KBM-7 (cell line): ENCODE measurements around the gene TNNT3.
"Not testable (repeated sequence)": the region's sequence is repeated elsewhere in the genome, so short reads cannot be mapped to it uniquely, and the experiment has no call there.

Source experiments
- DNase-seq: peaks from one replicate; pipeline ENCODE4 v3.0.0-alpha.2; 2015
- in situ Hi-C: fragments of 300-500 bp; cut with MboI; formaldehyde crosslinking; loops from 2 replicates; pipeline ENCODE4 v1.14.3; 2020; ENCODE audit warnings: low sequenced_read_pairs, low pct_unique_long_range_greater_than_20kb, mixed read lengths

The TNNT3 gene

DNA sequence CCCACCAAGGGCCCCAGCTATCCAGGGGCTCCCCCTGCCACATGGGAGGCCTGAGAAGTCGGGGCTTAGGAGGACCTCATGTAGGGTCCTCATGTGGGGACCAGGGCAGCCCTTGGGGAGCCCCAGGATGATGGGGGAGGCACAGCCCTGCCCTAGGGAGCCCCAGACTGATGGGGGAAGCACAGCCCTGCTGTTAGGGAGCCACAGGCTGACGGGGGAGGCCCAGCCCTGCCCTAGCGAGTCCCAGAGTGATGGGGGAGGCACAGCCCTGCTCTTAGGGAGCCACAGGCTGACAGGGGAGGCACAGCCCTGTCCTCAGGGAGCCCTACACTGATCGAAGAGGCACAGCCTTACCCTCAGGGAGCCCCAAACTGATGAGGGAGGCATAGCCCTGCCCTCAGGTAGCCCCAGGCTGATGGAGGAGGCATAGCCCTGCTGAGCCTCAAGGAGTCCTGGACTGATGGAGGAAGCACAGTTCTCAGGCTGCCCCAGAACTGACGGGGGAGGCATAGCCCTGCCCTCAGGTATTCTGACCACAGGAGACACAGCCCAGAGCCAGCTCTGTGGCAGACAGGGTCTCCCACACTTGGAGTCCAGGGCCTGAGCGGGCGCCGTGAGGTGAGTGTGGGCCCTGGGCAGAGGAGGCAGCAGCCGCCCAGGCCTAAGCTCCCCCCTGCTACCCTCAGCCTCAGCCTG is 38.6 kb upstream of the TNNT3 start:
- DNase-seq, result no peak
- in situ Hi-C loops, result no loop called here

DNA sequence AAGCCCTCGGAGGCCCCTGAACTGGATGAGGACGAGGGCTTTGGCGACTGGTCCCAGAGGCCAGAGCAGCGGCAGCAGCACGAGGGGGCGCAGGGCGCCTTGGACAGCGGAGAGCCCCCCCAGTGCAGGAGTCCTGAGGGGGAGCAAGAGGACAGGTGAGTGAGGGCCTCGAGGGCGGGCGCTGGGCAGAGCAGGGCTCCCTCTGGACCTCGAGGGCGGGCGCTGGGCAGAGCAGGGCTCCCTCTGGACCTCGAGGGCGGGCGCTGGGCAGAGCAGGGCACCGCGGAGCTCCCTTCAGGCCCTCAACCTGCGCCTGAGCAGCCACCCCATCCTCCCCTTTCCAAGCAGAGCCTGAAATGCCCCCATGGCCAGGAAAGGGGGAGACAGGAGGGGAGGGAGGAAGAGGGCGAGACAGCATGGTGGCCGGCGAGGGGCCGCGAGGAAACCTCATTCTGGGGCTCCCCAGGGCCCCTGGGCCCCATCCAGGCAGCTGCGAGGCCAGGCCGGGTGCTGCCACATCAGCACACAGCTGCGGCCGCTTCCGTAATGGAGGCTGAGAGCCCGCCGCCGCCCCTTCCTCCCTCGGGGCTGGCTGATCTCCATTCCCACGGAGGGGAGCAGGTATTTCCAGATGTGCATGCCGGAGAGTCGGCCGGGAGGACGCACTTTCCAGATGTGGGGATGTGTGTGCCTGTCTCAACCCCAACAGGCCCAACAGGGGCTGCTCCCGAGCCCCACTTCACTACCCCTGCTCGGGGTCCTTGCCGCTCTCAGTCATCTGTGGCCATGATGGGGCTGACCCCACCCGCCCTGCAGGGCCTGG is 37.9 kb upstream of the TNNT3 start:
- in situ Hi-C loops, result no loop called here
- no peak for DNase-seq

DNA sequence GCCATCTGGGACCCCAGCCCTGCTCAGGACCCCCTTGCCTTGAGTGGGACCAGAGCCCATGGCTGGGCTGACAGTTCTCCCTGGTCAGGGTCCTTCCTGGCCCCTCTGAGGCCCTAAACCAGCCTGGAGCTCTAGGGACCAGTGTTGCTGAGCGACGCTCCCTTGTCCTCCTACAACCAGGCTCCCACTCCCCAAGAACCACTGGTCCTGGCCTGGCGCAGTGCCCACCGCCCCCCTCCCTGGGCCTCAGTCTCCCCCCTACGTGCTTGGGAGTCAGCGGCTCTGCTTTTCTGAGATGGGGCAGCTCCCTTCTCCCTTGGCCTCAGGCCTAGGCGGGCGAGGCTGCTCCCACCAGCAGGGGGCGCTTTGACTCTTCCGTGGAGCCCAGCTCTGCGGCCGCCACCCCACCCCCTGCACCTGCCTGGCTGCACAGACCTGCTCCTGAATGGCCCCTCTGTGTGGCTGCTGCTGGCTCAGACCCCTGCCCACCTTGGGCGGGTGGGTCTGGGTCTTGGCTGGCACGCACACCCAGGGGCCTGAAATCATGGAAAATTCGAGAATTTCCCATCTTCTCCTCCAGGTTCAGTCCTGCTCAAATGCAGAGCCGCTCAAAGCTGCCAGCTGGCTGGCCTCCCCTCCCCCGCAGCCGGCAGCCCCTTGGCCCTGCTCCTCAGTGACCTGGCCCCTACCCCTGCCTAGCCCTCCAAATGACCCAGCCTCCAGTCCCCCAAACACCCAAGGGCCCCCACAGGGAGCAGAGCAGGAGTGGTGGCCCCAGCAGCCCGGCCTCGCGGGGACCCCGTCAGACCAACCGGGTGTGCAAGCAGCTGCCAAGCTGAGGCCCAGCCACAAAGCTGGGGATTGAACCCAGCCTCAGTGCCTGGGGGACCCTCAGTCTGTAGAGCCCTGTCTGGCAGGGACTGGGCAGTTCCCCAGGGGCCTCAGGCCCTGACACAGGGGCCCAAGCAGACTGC is 37.0 kb upstream of the TNNT3 start:
- DNase-seq, result peak; percentile 83

DNA sequence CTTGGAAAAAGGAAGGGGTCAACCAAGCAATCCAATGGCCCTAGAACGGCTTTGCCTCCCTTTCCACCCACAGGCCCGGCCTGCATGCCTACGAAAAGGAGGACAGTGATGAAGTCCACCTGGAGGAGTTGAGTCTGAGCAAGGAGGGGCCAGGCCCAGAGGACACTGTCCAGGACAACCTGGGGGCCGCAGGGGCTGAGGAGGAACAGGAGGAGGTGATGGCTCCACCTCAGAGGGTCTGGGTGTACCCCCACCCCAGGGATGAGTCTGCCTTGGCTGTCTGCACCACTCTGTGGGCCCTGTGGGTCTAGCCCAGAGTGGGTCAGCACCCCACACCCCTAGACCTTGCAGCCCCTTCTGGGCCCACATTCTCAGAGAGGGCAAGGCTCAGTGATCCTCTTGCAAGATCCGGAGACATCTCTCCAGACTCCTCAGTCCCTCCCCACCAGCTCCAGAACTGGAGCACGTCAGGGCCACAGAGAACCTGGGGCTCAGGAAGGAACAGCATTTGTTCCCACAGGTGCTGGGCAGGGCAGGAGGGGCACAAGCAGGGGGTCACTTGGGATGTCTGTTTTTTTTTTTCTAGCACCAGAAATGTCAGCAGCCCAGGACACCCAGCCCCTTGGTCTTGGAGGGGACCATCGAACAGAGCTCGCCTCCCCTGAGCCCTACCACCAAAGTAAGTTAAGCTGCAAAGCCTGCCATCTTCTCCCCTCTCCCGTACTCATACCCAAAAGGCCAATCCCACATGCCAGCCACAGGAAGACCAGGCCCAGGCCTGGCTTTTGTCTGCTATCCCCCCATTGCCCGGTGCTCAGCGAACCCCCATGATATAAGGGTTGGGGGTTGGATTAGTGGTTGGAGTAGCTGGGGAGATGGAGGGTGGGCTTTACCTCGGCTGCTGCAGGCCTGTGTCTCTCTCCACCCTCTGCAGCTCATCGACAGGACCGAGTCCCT is 35.9 kb upstream of the TNNT3 start:
- in situ Hi-C loops, result no loop called here

More for the DNA sequence above, 37.0 kb upstream of the TNNT3 start:
- in situ Hi-C loops, result no loop called here

DNA sequence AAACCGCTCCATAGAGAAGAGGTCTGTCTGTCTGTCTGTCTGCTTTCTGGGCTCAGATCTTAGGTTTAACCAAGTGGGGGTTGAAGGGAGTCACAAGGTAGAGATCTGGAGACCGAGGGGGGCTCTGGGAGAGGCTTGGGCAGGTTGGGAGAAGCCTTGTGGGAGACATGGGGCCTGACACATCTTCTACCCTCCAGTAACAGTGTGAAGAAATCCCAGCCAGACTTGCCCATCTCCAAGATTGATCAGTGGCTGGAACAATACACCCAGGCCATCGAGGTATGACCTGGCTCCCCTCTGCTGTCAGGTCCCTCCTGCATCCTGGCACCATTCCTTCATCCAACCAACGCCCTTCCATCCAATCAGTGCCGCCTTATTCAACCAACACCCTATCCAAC is 35.2 kb upstream of the TNNT3 start:
- DNase-seq, result no peak
- in situ Hi-C loops, result no loop called here

More for the DNA sequence above, 35.9 kb upstream of the TNNT3 start:
- no peak for DNase-seq

DNA sequence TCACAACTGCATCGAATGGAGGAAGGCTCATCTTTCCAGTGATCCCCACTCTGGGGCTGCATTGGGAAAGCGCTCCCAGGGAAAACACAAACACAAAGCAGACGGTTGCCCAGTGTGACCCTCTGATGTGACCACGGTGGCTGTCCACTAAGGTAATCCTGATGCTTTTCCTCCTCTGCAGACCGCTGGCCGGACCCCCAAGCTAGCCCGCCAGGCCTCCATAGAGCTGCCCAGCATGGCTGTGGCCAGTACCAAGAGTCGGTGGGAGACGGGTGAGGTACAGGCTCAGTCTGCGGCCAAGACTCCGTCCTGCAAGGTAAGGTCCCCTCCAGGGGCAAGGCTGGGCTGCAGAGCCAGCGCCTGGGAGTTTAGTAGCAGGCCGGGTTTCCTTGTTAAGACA is 33.0 kb upstream of the TNNT3 start:
- DNase-seq, in situ Hi-C loops: not testable (repeated sequence)

DNA sequence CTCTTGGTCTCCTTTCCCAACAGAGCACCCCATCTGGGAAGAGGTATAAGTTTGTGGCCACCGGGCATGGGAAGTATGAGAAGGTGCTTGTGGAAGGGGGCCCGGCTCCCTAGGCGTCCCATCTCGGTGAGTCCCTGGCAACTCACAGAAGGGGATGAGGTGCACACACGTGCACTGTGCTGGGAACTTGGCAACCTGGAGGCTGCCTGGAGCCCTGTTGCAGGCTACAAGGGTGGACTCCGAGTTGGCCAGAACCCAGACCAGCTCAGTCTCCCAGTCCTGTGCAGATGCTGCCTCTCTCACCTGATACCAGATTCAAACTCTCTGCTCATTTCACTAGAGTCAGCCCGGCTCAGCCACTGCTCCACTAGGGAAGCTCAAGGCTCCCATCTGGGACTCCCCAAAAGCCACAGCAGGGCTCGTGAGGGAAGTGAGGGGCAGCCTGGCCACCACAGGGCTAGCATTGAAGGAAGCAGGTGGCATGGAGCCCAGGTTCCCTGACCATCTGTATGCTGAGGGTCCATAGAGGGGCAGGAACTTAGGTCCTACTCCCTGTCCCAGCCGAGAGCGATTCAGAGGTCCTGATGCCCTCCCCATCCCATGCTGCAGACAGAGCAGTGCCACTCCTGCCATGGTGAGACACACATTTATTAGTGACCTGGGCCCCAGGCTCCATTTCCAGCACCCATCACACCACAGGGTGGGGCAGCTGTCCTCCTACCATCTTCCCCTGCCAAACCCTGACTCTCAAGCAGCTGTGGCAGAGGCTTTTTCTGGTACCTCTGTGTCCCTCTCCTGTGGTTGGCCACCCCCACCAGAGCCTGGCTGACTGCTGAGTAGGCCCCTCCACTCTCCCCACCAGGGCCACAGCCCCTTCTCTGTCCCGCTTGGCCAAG is 31.8 kb upstream of the TNNT3 start:
- in situ Hi-C loops, result no loop called here
- DNase-seq, result no peak

- in situ Hi-C loops, result no loop called here
- DNase-seq, result no peak
Observed at GRCh38 chr11:1888347-1888753, 31.2 kb upstream of the TNNT3 start.

DNA sequence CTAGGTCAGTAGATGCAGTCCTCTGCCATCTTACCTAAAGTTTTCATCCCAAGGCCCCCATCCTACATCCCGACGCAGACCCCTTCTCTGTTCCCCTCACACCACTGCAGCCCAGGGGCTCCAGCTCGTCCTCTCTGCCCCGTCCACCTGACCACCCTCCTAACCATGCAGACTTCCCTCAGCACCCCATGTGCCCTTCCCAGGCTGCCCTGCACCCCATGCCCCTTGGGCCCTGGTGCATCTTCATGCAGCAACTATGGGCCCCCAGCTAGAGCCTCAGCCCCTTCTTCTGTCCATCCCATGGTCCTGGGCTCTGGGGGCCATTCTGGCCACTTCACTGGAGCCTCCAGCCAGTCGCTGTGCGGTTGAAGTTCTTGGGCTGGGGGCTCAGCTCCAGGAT is 30.7 kb upstream of the TNNT3 start:
- DNase-seq, result no peak
- in situ Hi-C loops, result no loop called here

GRCh38 chr11:1889224-1889930 is 30.1 kb upstream of the TNNT3 start:
- peak; percentile 50 for DNase-seq
- in situ Hi-C loops, result no loop called here

GRCh38 chr11:1889941-1890855 is 29.3 kb upstream of the TNNT3 start:
- DNase-seq, result no peak
- in situ Hi-C loops, result no loop called here

GRCh38 chr11:1890856-1891830 is 28.4 kb upstream of the TNNT3 start:
- in situ Hi-C loops, result no loop called here
- no peak for DNase-seq

GRCh38 chr11:1891831-1892115 is 27.7 kb upstream of the TNNT3 start, which contains the start of gene PRR33:
Gene PRR33 (minus strand): TSS chr11:1891895. CDS start chr11:1890584, 1,311 bp downstream.
- no peak for DNase-seq
- in situ Hi-C loops, result no loop called here

DNA sequence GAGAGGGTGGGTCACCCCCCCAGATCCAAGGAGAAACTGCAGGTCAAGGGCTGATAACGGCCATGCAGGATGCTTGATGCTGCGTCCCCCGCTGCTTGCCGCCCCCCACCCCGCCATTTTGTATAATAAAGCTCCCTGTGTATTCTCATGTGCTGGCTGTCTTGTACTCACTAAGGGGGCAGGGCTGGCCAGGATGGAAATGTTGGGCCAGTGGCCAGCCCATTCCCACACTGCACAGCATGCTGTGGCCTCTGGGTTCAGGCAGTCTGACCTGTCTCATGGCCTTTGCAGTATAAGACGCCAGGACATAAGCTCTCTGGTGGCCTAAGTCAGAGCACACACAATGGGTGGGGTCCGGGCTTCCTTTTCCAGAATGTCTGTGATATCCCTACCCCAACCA is 27.4 kb upstream of the TNNT3 start:
- in situ Hi-C loops, result no loop called here
- DNase-seq, result no peak

- DNase-seq, result no peak
- in situ Hi-C loops, result no loop called here
Observed at GRCh38 chr11:1892558-1892957, 26.9 kb upstream of the TNNT3 start.
